ENCODE results near the gene JUNB.

JUNB gene

GRCh38 chr19:12842511-12842910, 51.2 kb downstream of the JUNB start:
- no peaks in the 10 kb centered on the region for H3K36me3 ChIP-seq (ENCODE audit: control insufficient read depth, low read depth, low read length)
- peaks cover 12% of the 10 kb centered on the region for H3K4me1 ChIP-seq (ENCODE audit: control insufficient read depth, low read depth, low read length)
- H3K9ac ChIP-seq (ENCODE audit: low read length): no peak overlapping the region
- no peaks in the 10 kb centered on the region for H3K9me3 ChIP-seq (ENCODE audit: control insufficient read depth, low read depth, low read length)
- peaks cover 16% of the 10 kb centered on the region for H3K27me3 ChIP-seq (ENCODE audit: control insufficient read depth, insufficient read depth, low read length)
- H3K4me3 ChIP-seq (ENCODE audit: low read length): no peak overlapping the region
- H3K27ac ChIP-seq (ENCODE audit: low read length): no peak overlapping the region
